Femur (tissue), 1 donor: Measurements from ENCODE around the gene DBP.
"Not testable (repeated sequence)": the region's sequence is repeated elsewhere in the genome, so short reads cannot be mapped to it uniquely, and the experiment has no call there.

ENCODE experiments used
- DNase-seq: peaks from one replicate; pipeline ENCODE4 v3.0.0-alpha.2; 2017

Gene DBP

GRCh38 chr19:48638831-48639381 is 1.7 kb upstream of the DBP start:
- DNase-seq = no peak

GRCh38 chr19:48637948-48638830 is 1.0 kb upstream of the DBP start:
- peak; percentile 94 for DNase-seq

GRCh38 chr19:48637449-48637947 is 319 bp upstream of the DBP start:
- DNase-seq = peak; percentile 99

- no peak for DNase-seq
These were observed 967 bp downstream of the DBP start for GRCh38 chr19:48635966-48636858.

GRCh38 chr19:48635263-48635965 is 1.8 kb downstream of the DBP start:
- peak; percentile 78 for DNase-seq

GRCh38 chr19:48634424-48635262 is 2.5 kb downstream of the DBP start:
- peak; percentile 96 for DNase-seq

GRCh38 chr19:48634036-48634342 is 3.2 kb downstream of the DBP start:
- DNase-seq = no peak

- no peak for DNase-seq
These were observed 3.8 kb downstream of the DBP start for GRCh38 chr19:48633148-48634035.

GRCh38 chr19:48632692-48633147 is 4.5 kb downstream of the DBP start:
- no peak for DNase-seq

- not testable (repeated sequence) for DNase-seq
These were observed 4.9 kb downstream of the DBP start for GRCh38 chr19:48632286-48632685.

GRCh38 chr19:48631225-48631624 is 6.0 kb downstream of the DBP start:
- DNase-seq = no peak

GRCh38 chr19:48630296-48631063 is 6.7 kb downstream of the DBP start:
- peak; percentile 81 for DNase-seq

- DNase-seq = no peak
These were observed 7.4 kb downstream of the DBP start for GRCh38 chr19:48629599-48630295.

- DNase-seq = no peak
These were observed 7.9 kb downstream of the DBP start for GRCh38 chr19:48629297-48629598.

- DNase-seq = no peak
These were observed 8.5 kb downstream of the DBP start for GRCh38 chr19:48628486-48629296.

- no peak for DNase-seq
These were observed 9.3 kb downstream of the DBP start for GRCh38 chr19:48627865-48628314.

- DNase-seq = no peak
These were observed 9.8 kb downstream of the DBP start for GRCh38 chr19:48627201-48627864.

GRCh38 chr19:48625891-48626327 is 11.3 kb downstream of the DBP start:
- no peak for DNase-seq
